ENCODE data around the gene C15orf61. TPM values are rescaled to one million over a fixed set of nuclear protein-coding genes. Genes with fewer than 3 reads are reported as not detected.

C15orf61 gene
- total RNA-seq, 1 donor from 2014 or later, result 5.2 TPM

GRCh38 chr15:67569668-67570067 lies 48.7 kb downstream of the C15orf61 start:
- TF ChIP-seq CTCF (IDR thresholded peaks at IDR 0.05), result no peak
- DNase-seq (ENCODE audit: low spot score), result no peak
- no peak overlapping the region for H3K27ac Mint-ChIP-seq (ENCODE audit: unreplicated experiment)
- no peaks in the 10 kb centered on the region for H3K27me3 Mint-ChIP-seq (ENCODE audit: low read depth)
- H3K36me3 Mint-ChIP-seq (ENCODE audit: low read depth), result peaks cover 1% of the 10 kb centered on the region
- H3K4me1 Mint-ChIP-seq (ENCODE audit: low read depth), result no peaks in the 10 kb centered on the region
- no peak overlapping the region for H3K4me3 Mint-ChIP-seq (ENCODE audit: unreplicated experiment)
- H3K9me3 Mint-ChIP-seq (ENCODE audit: low read depth), result no peaks in the 10 kb centered on the region

GRCh38 chr15:67570875-67571647 lies 50.1 kb downstream of the C15orf61 start:
- Mint-ChIP-seq H3K4me1 (ENCODE audit: low read depth) (peaks cover 4% of the 10 kb centered on the region), H3K27me3 (ENCODE audit: low read depth) (no peaks in the 10 kb centered on the region), H3K4me3 (ENCODE audit: unreplicated experiment) (no peak overlapping the region), H3K9me3 (ENCODE audit: low read depth) (no peaks in the 10 kb centered on the region), H3K36me3 (ENCODE audit: low read depth) (peaks cover 5% of the 10 kb centered on the region), H3K27ac (ENCODE audit: unreplicated experiment) (no peak overlapping the region)
- no peak for TF ChIP-seq CTCF (IDR thresholded peaks at IDR 0.05)
- DNase-seq (ENCODE audit: low spot score), result no peak

GRCh38 chr15:67571648-67572415 lies 50.9 kb downstream of the C15orf61 start:
- Mint-ChIP-seq H3K36me3 (ENCODE audit: low read depth) (peaks cover 5% of the 10 kb centered on the region), H3K27me3 (ENCODE audit: low read depth) (no peaks in the 10 kb centered on the region), H3K9me3 (ENCODE audit: low read depth) (no peaks in the 10 kb centered on the region), H3K4me1 (ENCODE audit: low read depth) (peaks cover 4% of the 10 kb centered on the region), H3K4me3 (ENCODE audit: unreplicated experiment) (no peak overlapping the region), H3K27ac (ENCODE audit: unreplicated experiment) (no peak overlapping the region)
- no peak for DNase-seq (ENCODE audit: low spot score)
- TF ChIP-seq CTCF (IDR thresholded peaks at IDR 0.05), result no peak

GRCh38 chr15:67573194-67573593 lies 52.3 kb downstream of the C15orf61 start:
- DNase-seq (ENCODE audit: low spot score), result no peak
- no peak overlapping the region for H3K27ac Mint-ChIP-seq (ENCODE audit: unreplicated experiment)
- H3K36me3 Mint-ChIP-seq (ENCODE audit: low read depth), result peaks cover 5% of the 10 kb centered on the region
- no peak for TF ChIP-seq CTCF (IDR thresholded peaks at IDR 0.05)
- H3K4me3 Mint-ChIP-seq (ENCODE audit: unreplicated experiment), result no peak overlapping the region
- H3K9me3 Mint-ChIP-seq (ENCODE audit: low read depth), result no peaks in the 10 kb centered on the region
- no peaks in the 10 kb centered on the region for H3K27me3 Mint-ChIP-seq (ENCODE audit: low read depth)
- H3K4me1 Mint-ChIP-seq (ENCODE audit: low read depth), result peaks cover 4% of the 10 kb centered on the region

GRCh38 chr15:67575039-67575502 lies 54.1 kb downstream of the C15orf61 start:
- Mint-ChIP-seq H3K27ac (ENCODE audit: unreplicated experiment) (no peak overlapping the region), H3K4me3 (ENCODE audit: unreplicated experiment) (no peak overlapping the region), H3K9me3 (ENCODE audit: low read depth) (no peaks in the 10 kb centered on the region), H3K27me3 (ENCODE audit: low read depth) (no peaks in the 10 kb centered on the region), H3K36me3 (ENCODE audit: low read depth) (peaks cover 5% of the 10 kb centered on the region), H3K4me1 (ENCODE audit: low read depth) (peaks cover 4% of the 10 kb centered on the region)
- DNase-seq (ENCODE audit: low spot score), result no peak
- no peak for TF ChIP-seq CTCF (IDR thresholded peaks at IDR 0.05)

All from chondrocyte (in vitro differentiated cells).